T-cell (primary cell): Measurements from ENCODE around the gene NOTCH1. TPM values are rescaled to one million over a fixed set of nuclear protein-coding genes. Genes with fewer than 3 reads are reported as not detected.

ENCODE experiments used
- ATAC-seq, 4 experiments: fragments of 200-7000 bp in 3 of 4; fragments of 150-1000 bp in 1 of 4; cut with Tn5 transposase; replicated peaks in 1 of 4; 1 replicate in 3 of 4; 2 replicates in 1 of 4; pipeline ENCODE4 v1.10.0; 2021; ENCODE audit warnings: moderate library complexity in 3 of 4, mild to moderate bottlenecking in 2 of 4, moderate number of reproducible peaks in 1 of 4
- CTCF ChIA-PET, 2 donors: fragments of 300-600 bp; sonication (Branson Sonifier 250); formaldehyde crosslinking; loops; one replicate each; lab custom pipeline; 2022; ENCODE audit warnings: antibody characterized with exemption in 2 of 2; lab: Charles Lee
- POLR2A ChIA-PET, 2 donors: fragments of 300-600 bp; sonication (Branson Sonifier 250); formaldehyde crosslinking; loops; one replicate each; lab custom pipeline; 2022; ENCODE audit warnings: antibody characterized with exemption in 2 of 2; lab: Charles Lee
- DNase-seq, 35 experiments: peaks; one replicate each; pipeline versions ENCODE4 v3.0.0 to v3.0.0-alpha.2; 2013 to 2023
- H3K27ac ChIP-seq: one replicate; pipeline ENCODE4 v1.5.1; 2013; ENCODE audit warnings: low read length
- H3K27me3 ChIP-seq, 2 experiments: replicated peaks in 1 of 2; 1 replicate in 1 of 2; 2 replicates in 1 of 2; pipeline versions ENCODE4 v1.6.1 to v1.7.0; 2013; ENCODE audit warnings: low read length in 1 of 2, mixed read lengths in 1 of 2; ENCODE audit not compliant: control insufficient read depth in 2 of 2, insufficient read depth in 2 of 2; ENCODE audit errors: extremely low read depth in 1 of 2
- H3K36me3 ChIP-seq, 2 donors: 1 replicate in 1 of 2; 2 replicates in 1 of 2; pipeline versions ENCODE4 v1.6.1 to v1.7.0; 2013; ENCODE audit warnings: low read length in 1 of 2; ENCODE audit not compliant: control insufficient read depth in 2 of 2, insufficient read depth in 1 of 2; ENCODE audit errors: extremely low read depth in 1 of 2
- H3K4me1 ChIP-seq, 2 experiments: 1 replicate in 1 of 2; 2 replicates in 1 of 2; pipeline versions ENCODE4 v1.6.1 to v1.7.0; 2013; ENCODE audit warnings: low read length in 2 of 2, mixed read lengths in 1 of 2; ENCODE audit not compliant: insufficient read depth in 2 of 2, control insufficient read depth in 1 of 2; ENCODE audit errors: extremely low read depth in 1 of 2
- H3K4me3 ChIP-seq, 2 donors: 1 replicate in 1 of 2; 2 replicates in 1 of 2; pipeline versions ENCODE4 v1.5.1 to v1.7.0; 2013; ENCODE audit warnings: mild to moderate bottlenecking in 2 of 2, low read length in 1 of 2, moderate library complexity in 1 of 2; ENCODE audit not compliant: control insufficient read depth in 1 of 2; ENCODE audit errors: extremely low read depth in 1 of 2
- H3K9me3 ChIP-seq: 2 replicates; pipeline ENCODE4 v1.7.0; 2013
- H3K27ac Mint-ChIP-seq, 2 donors: one replicate each; pipeline ENCODE4 v1.8.0; 2020 to 2021; ENCODE audit warnings: mild to moderate bottlenecking in 2 of 2, mixed read lengths in 2 of 2
- H3K27me3 Mint-ChIP-seq, 2 donors: one replicate each; pipeline ENCODE4 v1.8.0; 2021 to 2022; ENCODE audit warnings: mixed read lengths in 2 of 2
- H3K36me3 Mint-ChIP-seq: one replicate; pipeline ENCODE4 v1.8.0; 2021; ENCODE audit warnings: mixed read lengths
- H3K4me1 Mint-ChIP-seq, 3 donors: one replicate each; pipeline ENCODE4 v1.8.0; 2020 to 2022; ENCODE audit warnings: mixed read lengths in 3 of 3, mild to moderate bottlenecking in 1 of 3
- H3K4me3 Mint-ChIP-seq, 3 donors: one replicate each; pipeline ENCODE4 v1.8.0; 2020 to 2022; ENCODE audit warnings: mild to moderate bottlenecking in 3 of 3, mixed read lengths in 3 of 3, moderate library complexity in 3 of 3
- H3K9me3 Mint-ChIP-seq, 3 donors: one replicate each; pipeline ENCODE4 v1.8.0; 2020 to 2022; ENCODE audit warnings: mixed read lengths in 3 of 3
- WGBS: methylation state at CpG from one replicate; pipeline ENCODE4 v1.1.5; 2013; ENCODE audit warnings: missing lambda C conversion rate; ENCODE audit not compliant: insufficient coverage; 5-methylcytosine and 5-hydroxymethylcytosine counted together
- total RNA-seq, 35 experiments: library from RNA in 6 of 35; stranded (reverse) in 6 of 35; fragments of 120-200 nt in 1 of 35; gene quantifications; one replicate each; pipeline versions ENCODE4 v1.2.1 to v1.2.4 and lab custom pipeline; 2013 to 2026

The NOTCH1 gene
- total RNA-seq, 5 donors from 2014 or later (not counting 1 experiment from before 2014, with no cell fraction given): 50.1 to 96.1 (median 84.1) TPM

- peaks cover 3 to 21% of the 10 kb centered on the region in 2 donors for H3K36me3 ChIP-seq
- H3K27ac ChIP-seq: peak overlapping the region; percentile 28
- Mint-ChIP-seq H3K4me3 (no peak overlapping the region), H3K4me1 (peaks cover 27 to 36% (median 29%) of the 10 kb centered on the region in 3 donors), H3K27me3 (no peaks in the 10 kb centered on the region), H3K27ac (no peak overlapping the region), H3K9me3 (no peaks in the 10 kb centered on the region), H3K36me3 (no peaks in the 10 kb centered on the region)
- peaks cover 32 to 55% of the 10 kb centered on the region in 2 experiments for H3K4me1 ChIP-seq
- ATAC-seq: peak in 1 of 4 experiments; percentile 10
- CTCF ChIA-PET: no interaction called here
- no peak for DNase-seq
- POLR2A ChIA-PET: no interaction called here
- no peaks in the 10 kb centered on the region for H3K27me3 ChIP-seq
- H3K4me3 ChIP-seq: no peak overlapping the region
- 95% methylated on average over 15 of the region's 34 CpGs for WGBS
- no peaks in the 10 kb centered on the region for H3K9me3 ChIP-seq
Measured at GRCh38 chr9:136527721-136528710, 17.8 kb downstream of the NOTCH1 start.

DNA sequence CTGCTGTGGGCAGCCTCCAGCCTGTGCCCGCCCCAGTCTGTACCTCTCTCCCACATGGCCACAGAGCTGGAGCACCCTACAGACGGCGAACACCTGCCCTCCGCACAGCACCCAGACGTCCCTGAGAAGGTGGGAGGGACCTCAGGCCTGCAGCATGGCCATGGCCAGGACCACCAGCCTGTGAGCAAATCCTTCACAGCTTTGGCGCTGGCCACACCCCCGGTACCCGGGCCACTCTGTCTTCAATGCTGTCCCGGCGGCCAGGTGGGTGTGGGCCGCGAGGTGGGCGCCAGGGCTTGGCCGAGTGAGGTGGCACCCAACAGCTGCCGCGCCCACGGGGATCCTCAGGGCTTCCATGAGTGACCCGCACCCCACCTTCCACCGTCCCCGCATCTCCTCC lies 18.7 kb downstream of the NOTCH1 start:
- Mint-ChIP-seq H3K9me3 (no peaks in the 10 kb centered on the region), H3K27ac (no peak overlapping the region), H3K4me1 (peaks cover 18 to 28% (median 22%) of the 10 kb centered on the region in 3 donors), H3K36me3 (no peaks in the 10 kb centered on the region), H3K4me3 (no peak overlapping the region), H3K27me3 (no peaks in the 10 kb centered on the region)
- no peak for DNase-seq
- no peak overlapping the region for H3K27ac ChIP-seq
- WGBS: 83% methylated on average over 5 of the region's 20 CpGs
- no peaks in the 10 kb centered on the region for H3K27me3 ChIP-seq
- peaks cover 26 to 46% of the 10 kb centered on the region in 2 experiments for H3K4me1 ChIP-seq
- no peak for ATAC-seq
- no peak overlapping the region for H3K4me3 ChIP-seq
- ChIA-PET POLR2A (no interaction called here), CTCF (interaction anchor here in 1 of 2 donors (0.6 kb wide), 1 partner anchor 53 kb away, joined by 3 read pairs; no protein-coding TSS in a partner anchor)
- H3K9me3 ChIP-seq: no peaks in the 10 kb centered on the region
- H3K36me3 ChIP-seq: peaks cover 3 to 27% of the 10 kb centered on the region in 2 donors

DNA sequence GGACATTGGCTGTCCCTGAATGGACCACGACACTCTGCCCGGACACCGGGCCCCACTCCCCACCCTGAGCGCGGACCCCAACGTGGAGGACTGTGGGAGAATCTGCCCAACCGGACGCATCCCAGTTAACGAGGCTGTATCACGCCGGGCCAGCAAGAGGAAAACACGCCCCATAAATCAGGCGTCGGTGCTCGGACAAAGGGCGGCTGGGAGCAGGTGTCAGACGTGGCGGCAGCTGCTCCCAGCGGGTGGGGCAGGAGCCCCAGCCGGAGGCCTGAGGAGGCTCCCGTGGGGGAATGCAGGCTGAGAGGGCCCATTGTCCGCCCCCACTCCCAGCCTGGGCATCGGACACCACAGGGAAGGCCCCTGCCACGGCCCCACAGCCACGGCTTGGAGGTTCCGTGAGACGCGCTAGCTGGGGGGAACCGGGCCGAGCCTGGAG lies 19.2 kb downstream of the NOTCH1 start:
- no peak for ATAC-seq
- ChIA-PET CTCF (no interaction called here), POLR2A (no interaction called here)
- no peaks in the 10 kb centered on the region for H3K9me3 Mint-ChIP-seq
- H3K36me3 Mint-ChIP-seq: no peaks in the 10 kb centered on the region
- peaks cover 16 to 24% (median 22%) of the 10 kb centered on the region in 3 donors for H3K4me1 Mint-ChIP-seq
- Histone ChIP-seq H3K9me3 (no peaks in the 10 kb centered on the region), H3K27ac (no peak overlapping the region), H3K36me3 (peaks cover 3 to 27% of the 10 kb centered on the region in 2 donors), H3K27me3 (no peaks in the 10 kb centered on the region), H3K4me3 (no peak overlapping the region), H3K4me1 (peaks cover 22 to 41% of the 10 kb centered on the region in 2 experiments)
- no peaks in the 10 kb centered on the region for H3K27me3 Mint-ChIP-seq
- DNase-seq: no peak
- no peak overlapping the region for H3K4me3 Mint-ChIP-seq
- WGBS: 92% methylated on average over 22 of the region's 30 CpGs
- H3K27ac Mint-ChIP-seq: no peak overlapping the region

DNA sequence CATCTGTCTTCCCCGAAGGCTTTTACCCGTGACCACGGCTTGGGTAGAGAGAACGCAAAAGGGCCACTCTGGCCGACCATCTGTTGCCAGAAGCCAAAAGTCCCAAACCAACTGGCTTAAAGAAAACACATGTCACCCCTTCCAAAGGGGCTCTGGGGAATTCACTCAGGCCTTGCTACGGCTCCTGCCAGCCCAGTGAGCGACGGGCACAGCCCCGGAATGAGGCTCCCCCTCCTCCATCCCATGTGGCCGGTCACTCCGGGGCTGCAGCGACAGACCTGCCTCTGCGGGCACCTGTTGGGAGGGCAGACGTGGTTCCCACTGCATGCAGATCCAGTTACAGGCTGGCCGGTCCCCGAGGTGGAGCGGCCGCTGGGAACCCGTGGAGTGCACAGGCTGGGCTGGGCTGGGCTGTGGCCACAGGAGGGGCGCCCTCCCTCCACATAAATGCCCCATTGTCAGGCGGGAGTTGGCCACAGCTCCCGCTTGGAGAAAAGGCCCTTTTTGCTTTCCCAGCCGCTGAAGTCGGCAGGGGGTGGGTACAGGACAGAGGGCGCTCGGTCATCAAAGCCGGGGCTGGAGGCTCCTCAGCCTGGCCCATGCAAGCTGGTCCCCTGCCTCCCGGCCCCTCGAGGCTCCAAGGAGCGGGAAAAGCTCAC lies 19.9 kb downstream of the NOTCH1 start:
- H3K27ac Mint-ChIP-seq: no peak overlapping the region
- Histone ChIP-seq H3K4me3 (no peak overlapping the region), H3K27me3 (no peaks in the 10 kb centered on the region), H3K9me3 (no peaks in the 10 kb centered on the region), H3K27ac (no peak overlapping the region), H3K4me1 (peaks cover 16 to 34% of the 10 kb centered on the region in 2 experiments), H3K36me3 (peaks cover 3 to 30% of the 10 kb centered on the region in 2 donors)
- no peaks in the 10 kb centered on the region for H3K9me3 Mint-ChIP-seq
- H3K27me3 Mint-ChIP-seq: no peaks in the 10 kb centered on the region
- ATAC-seq (no peak), DNase-seq (no peak)
- H3K4me3 Mint-ChIP-seq: no peak overlapping the region
- H3K4me1 Mint-ChIP-seq: peaks cover 12 to 19% (median 19%) of the 10 kb centered on the region in 3 donors
- ChIA-PET CTCF (no interaction called here), POLR2A (no interaction called here)
- WGBS: 87% methylated on average over 24 of the region's 30 CpGs
- H3K36me3 Mint-ChIP-seq: no peaks in the 10 kb centered on the region

- ChIA-PET CTCF (no interaction called here), POLR2A (no interaction called here)
- peaks cover 5 to 32% of the 10 kb centered on the region in 2 donors for H3K36me3 ChIP-seq
- ATAC-seq (no peak), DNase-seq (no peak)
- 89% methylated on average over 21 of the region's 21 CpGs for WGBS
- Mint-ChIP-seq H3K9me3 (no peaks in the 10 kb centered on the region), H3K36me3 (no peaks in the 10 kb centered on the region), H3K4me1 (peaks cover 6 to 13% (median 11%) of the 10 kb centered on the region in 3 donors), H3K4me3 (no peak overlapping the region), H3K27ac (no peak overlapping the region), H3K27me3 (no peaks in the 10 kb centered on the region)
- H3K9me3 ChIP-seq: no peaks in the 10 kb centered on the region
- peaks cover 10 to 27% of the 10 kb centered on the region in 2 experiments for H3K4me1 ChIP-seq
- no peak overlapping the region for H3K27ac ChIP-seq
- no peaks in the 10 kb centered on the region for H3K27me3 ChIP-seq
- H3K4me3 ChIP-seq: no peak overlapping the region
Measured at GRCh38 chr9:136525207-136525606, 20.6 kb downstream of the NOTCH1 start.
